ENCODE data around the gene KIF1B.

- TF ChIP-seq CTCF (IDR thresholded peaks at IDR 0.05 in 2 of 3, conservative IDR thresholded peaks at IDR 0.05 in 1 of 3; ENCODE audit: borderline replicate concordance in 1 of 3, insufficient read depth in 1 of 3, low read depth in 2 of 3, low read length in 2 of 3), result no peak
- no peak for TF ChIP-seq POLR2AphosphoS5 (IDR thresholded peaks at IDR 0.05; ENCODE audit: low read depth, low read length)
Measured at GRCh38 chr1:10265027-10265426, 54.7 kb downstream of the KIF1B start.

Data from HCT116 (cell line).